ENCODE measurements around the gene SYNE1. TPM values are rescaled to one million over a fixed set of nuclear protein-coding genes. Genes with fewer than 3 reads are reported as not detected.

The SYNE1 gene
- total RNA-seq, 1 experiment from 2014 or later, result 10.8 TPM

GRCh38 chr6:152246554-152247337 is 390.4 kb downstream of the SYNE1 start:
- H3K9me3 ChIP-seq, result no peaks in the 10 kb centered on the region
- H3K27me3 ChIP-seq, result no peaks in the 10 kb centered on the region
- peaks cover 4% of the 10 kb centered on the region; the same call in 1 of the 2 replicates for H3K36me3 ChIP-seq
- no peak overlapping the region for H3K4me3 ChIP-seq
- no peak for DNase-seq

DNA sequence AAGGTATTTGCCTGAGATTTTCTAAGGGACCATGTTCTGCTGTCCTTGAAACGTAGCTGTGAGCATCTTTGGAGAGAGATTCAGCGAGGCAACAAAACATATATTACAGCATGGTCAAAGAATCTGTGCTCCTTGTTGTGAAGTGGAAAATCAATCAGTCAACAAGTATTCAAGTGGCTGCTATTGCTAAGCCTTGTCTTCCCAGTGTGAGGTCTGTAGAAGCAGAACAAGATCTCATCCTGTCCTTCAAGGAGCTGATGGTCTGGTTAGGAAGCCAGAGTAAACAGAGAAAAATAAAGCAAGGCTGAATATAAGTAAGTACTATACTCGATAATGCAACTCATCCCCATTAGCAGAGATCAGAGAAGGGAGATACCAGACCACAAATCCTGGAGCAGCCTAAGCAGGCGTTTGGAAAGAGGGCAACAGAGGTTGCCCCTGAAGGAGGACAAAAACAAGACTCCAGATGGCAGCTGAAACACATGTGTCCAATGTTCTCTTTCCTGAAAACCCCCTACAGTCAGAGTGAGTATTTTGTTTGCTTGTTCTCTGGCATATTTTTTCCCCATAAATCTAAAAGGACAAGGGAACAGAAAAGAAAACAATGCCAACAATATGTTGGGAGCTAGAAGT is 392.0 kb downstream of the SYNE1 start:
- H3K9me3 ChIP-seq, result no peaks in the 10 kb centered on the region
- H3K4me3 ChIP-seq, result no peak overlapping the region
- H3K36me3 ChIP-seq, result peaks cover 4% of the 10 kb centered on the region; the same call in 1 of the 2 replicates
- no peak for DNase-seq
- H3K27me3 ChIP-seq, result no peaks in the 10 kb centered on the region

DNA sequence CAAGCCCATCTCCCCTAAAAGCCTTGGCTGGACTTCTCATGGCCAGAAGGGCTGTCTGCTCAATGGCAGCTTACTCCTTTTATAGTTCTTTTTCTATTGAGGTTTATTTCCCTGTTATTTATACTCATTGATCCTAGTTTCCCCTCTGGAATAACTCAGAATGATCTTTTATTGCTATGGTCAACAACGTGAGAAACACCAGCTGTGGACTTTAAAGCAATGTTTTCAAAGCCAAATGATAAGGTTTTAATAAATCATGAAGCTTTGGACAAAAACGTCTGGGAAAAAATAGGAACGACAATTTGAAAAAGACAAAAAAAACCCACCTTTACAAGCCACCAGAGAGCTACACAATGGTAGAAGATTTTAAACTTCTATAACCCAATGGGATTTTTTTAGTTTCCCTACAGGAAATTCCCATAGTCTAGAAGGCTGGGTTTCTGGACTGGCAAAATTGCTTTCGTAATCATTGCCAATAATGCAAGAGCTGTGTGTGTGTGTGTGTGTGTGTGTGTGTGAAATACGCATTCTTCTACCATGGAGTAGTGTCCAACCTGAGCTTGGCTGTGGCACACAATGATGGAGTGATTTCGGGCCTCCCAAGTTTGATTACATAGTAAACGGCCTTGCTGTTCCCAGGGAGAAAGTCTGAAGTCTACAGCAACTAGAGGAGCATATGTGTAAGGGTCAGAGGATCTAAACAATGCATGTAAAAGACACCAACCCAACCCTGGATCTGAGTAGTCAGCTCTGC is 396.0 kb downstream of the SYNE1 start:
- no peaks in the 10 kb centered on the region; the same call in 1 of the 2 replicates for H3K36me3 ChIP-seq
- no peaks in the 10 kb centered on the region for H3K9me3 ChIP-seq
- no peak for DNase-seq
- H3K4me3 ChIP-seq, result no peak overlapping the region
- H3K27me3 ChIP-seq, result no peaks in the 10 kb centered on the region

- no peak overlapping the region for H3K4me3 ChIP-seq
- no peak for DNase-seq
- no peaks in the 10 kb centered on the region; the same call in 1 of the 2 replicates for H3K36me3 ChIP-seq
- no peaks in the 10 kb centered on the region for H3K9me3 ChIP-seq
- no peaks in the 10 kb centered on the region for H3K27me3 ChIP-seq
Measured at GRCh38 chr6:152240436-152240835, 396.7 kb downstream of the SYNE1 start.

DNA sequence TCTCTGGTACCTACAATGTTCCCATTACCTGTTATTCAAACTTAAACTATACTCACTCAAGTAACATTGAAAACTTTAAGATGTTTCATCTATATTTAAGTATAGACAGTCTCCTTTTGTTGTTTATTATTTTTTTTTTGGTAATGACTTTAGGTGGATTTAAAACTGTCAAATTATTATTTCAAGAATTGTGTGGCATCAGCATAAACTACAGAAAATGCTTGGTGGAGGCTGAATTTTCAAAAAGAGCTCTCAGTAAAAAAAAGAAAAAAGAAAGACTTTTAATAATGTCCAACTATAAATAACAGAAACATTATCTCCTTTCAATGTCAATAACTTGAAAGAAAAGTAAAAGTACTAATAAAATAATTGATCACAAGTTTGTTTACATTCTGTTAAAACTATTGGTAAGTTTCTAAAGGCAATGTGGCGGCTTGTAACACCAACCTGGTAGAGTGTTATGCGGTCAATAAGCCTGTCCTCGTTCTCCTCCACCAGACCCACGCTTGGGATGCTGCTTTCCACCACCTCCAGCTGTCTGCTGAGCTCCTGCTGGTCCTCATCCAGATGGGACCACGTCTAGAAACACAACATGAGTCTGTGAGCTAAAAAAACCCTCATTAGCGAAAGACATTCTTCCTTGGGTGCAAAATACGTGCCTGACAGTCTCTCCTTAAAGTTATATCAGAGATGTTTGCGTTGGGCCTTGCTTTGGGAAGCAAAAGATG is 400.6 kb downstream of the SYNE1 start:
- Histone ChIP-seq H3K9me3 (no peaks in the 10 kb centered on the region), H3K36me3 (peaks cover 10% of the 10 kb centered on the region), H3K4me3 (no peak overlapping the region), H3K27me3 (no peaks in the 10 kb centered on the region)
- no peak for DNase-seq

DNA sequence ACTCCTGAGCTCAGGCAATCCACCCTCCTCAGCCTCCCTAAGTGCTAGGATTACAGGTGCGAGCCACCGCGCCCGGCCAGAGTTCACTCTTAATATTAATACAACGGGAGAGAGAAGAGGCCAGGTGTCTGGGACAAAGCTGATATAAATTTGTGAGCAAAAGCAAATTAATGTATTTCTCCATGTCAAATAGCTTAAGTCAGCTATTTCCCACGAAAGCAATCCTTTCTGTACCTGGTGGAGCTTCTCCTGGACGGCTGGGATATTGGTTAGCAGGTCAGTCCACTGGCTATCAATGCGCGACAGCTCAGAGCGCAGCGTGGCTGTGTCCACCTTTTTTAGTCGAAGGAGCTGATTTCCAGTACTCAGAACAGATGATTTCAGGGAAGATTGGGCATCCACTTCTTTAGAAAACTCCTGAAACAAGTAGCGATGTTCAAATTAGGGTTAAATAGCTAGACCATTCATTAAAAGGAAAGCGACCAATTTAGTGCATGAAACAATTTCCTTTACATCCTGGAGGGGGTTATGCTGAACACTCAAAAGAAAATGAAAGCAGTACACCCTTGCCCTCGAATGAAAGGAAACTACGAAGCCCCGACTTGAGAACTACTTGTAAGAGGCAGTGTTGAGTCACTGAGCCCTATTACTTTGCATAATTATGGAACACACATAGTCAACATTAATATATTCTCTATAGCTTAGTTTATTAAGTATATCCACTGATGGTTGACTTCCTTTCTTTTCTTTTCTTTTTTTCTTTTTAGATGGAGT is 403.4 kb downstream of the SYNE1 start:
- H3K27me3 ChIP-seq, result no peaks in the 10 kb centered on the region
- no peaks in the 10 kb centered on the region for H3K9me3 ChIP-seq
- H3K4me3 ChIP-seq, result no peak overlapping the region
- peaks cover 10% of the 10 kb centered on the region for H3K36me3 ChIP-seq
- DNase-seq, result no peak

DNA sequence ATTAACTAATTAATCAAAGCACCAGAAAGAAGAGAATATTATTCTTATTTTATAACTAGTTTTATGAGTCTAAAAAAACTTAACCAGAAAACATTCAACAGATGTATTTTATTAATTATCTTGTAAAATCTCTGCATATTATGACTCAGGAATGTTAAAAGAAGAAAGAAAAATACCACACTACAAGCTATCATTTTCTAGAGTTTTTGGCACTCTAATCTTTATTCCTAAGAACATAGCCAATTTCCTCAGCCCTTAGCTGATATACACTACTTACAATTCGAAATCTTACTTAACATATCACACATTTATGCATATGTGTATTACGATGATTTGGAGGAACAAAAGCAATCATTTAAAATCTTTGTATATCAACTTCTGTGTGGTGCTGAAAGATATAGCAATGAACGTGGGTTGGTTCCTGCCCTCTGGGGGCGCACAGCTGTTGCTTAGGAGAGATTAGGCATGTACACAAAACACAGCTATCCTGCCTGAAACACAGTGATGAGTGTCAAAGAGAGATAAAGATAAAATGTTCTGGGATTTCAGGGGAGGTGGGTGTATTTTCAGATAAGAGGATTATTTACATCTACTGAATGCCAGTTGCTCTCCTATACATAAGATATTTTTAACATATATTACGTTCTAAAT is 404.5 kb downstream of the SYNE1 start:
- Histone ChIP-seq H3K4me3 (no peak overlapping the region), H3K27me3 (no peaks in the 10 kb centered on the region), H3K36me3 (peaks cover 10% of the 10 kb centered on the region), H3K9me3 (no peaks in the 10 kb centered on the region)
- no peak for DNase-seq

GRCh38 chr6:152229330-152229729 is 407.8 kb downstream of the SYNE1 start:
- no peaks in the 10 kb centered on the region for H3K27me3 ChIP-seq
- no peak for DNase-seq
- H3K36me3 ChIP-seq, result peaks cover 12% of the 10 kb centered on the region

DNA sequence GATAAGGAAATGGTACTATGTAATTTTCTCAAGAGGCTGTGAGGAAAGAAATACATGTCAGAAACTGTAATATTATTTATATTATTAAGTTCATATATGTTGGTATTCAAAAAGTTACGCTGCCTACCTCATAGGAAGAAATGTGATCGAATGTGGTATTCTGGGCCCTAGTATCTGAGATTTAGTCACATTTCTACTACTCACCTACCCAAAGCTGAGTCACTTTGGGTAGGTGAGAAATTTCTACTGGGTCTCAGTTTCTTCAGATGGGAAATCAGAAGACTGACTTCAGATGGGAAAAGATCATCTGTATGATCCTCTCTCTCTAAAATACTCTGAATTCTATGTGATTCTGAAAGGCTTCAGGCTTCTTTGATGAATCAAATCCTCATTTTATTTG is 411.0 kb downstream of the SYNE1 start:
- no peak for DNase-seq
- no peaks in the 10 kb centered on the region for H3K27me3 ChIP-seq
- H3K4me3 ChIP-seq, result no peak overlapping the region
- H3K9me3 ChIP-seq, result 0 out of 2 replicates have a peak, but pooled peaks cover 3% of the 10 kb centered on the region
- peaks cover 25% of the 10 kb centered on the region for H3K36me3 ChIP-seq

More at GRCh38 chr6:152229330-152229729, 407.8 kb downstream of the SYNE1 start:
- Histone ChIP-seq H3K9me3 (no peaks in the 10 kb centered on the region), H3K4me3 (no peak overlapping the region)

DNA sequence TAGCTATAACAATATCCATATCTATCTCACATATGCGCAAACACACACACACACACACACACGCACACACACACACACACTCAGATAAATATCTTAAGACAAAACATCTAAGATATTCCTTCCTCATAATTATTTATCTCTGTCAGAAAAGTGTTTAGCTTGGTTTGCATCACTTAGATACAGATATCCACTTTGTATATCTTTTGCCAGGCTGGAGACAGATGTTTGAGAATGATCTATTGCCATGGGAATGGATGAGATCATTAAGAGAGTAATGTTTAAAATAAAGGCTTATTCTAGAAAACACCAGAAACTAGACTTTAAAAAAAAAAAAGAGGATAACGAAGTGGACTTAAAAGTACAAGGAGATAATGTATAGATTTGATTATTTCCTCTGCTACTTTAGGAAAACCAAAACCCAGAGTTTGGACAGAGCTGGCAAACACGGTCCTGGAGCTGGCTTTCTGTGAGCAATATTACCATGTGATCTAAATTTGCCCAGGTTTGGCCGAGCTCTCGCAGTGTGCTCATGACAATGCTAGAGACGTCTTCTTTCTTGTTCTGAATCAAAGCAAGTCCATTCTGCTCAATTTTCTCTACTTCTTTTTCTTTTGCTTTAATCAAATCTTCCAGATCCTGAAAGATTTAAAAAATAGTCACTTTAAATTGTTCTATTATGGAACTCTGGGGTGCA is 411.8 kb downstream of the SYNE1 start:
- H3K4me3 ChIP-seq, result no peak overlapping the region
- H3K36me3 ChIP-seq, result peaks cover 32% of the 10 kb centered on the region
- no peak for DNase-seq
- no peaks in the 10 kb centered on the region for H3K27me3 ChIP-seq
- 0 out of 2 replicates have a peak, but pooled peaks cover 3% of the 10 kb centered on the region for H3K9me3 ChIP-seq

- Histone ChIP-seq H3K9me3 (0 out of 2 replicates have a peak, but pooled peaks cover 3% of the 10 kb centered on the region), H3K36me3 (peaks cover 33% of the 10 kb centered on the region), H3K4me3 (no peak overlapping the region), H3K27me3 (no peaks in the 10 kb centered on the region)
- no peak for DNase-seq
Measured at GRCh38 chr6:152223636-152224035, 413.5 kb downstream of the SYNE1 start.

GRCh38 chr6:152221806-152222628 is 415.1 kb downstream of the SYNE1 start:
- peaks cover 36% of the 10 kb centered on the region for H3K36me3 ChIP-seq
- no peak for DNase-seq
- H3K4me3 ChIP-seq, result no peak overlapping the region
- H3K27me3 ChIP-seq, result no peaks in the 10 kb centered on the region
- H3K9me3 ChIP-seq, result 0 out of 2 replicates have a peak, but pooled peaks cover 3% of the 10 kb centered on the region

- H3K4me3 ChIP-seq, result no peak overlapping the region
- peaks cover 36% of the 10 kb centered on the region for H3K36me3 ChIP-seq
- no peaks in the 10 kb centered on the region for H3K27me3 ChIP-seq
- H3K9me3 ChIP-seq, result 0 out of 2 replicates have a peak, but pooled peaks cover 3% of the 10 kb centered on the region
- DNase-seq, result no peak
Measured at GRCh38 chr6:152220786-152221185, 416.4 kb downstream of the SYNE1 start.

GRCh38 chr6:152218887-152219286 is 418.3 kb downstream of the SYNE1 start:
- Histone ChIP-seq H3K36me3 (peaks cover 40% of the 10 kb centered on the region), H3K9me3 (0 out of 2 replicates have a peak, but pooled peaks cover 3% of the 10 kb centered on the region), H3K27me3 (no peaks in the 10 kb centered on the region), H3K4me3 (no peak overlapping the region)
- DNase-seq, result no peak

Measured in MG63 (cell line).